ENCODE measurements around the gene TMEM108. TPM values are rescaled to one million over a fixed set of nuclear protein-coding genes. Genes with fewer than 3 reads are reported as not detected.

The TMEM108 gene
- total RNA-seq, 1 experiment from 2014 or later, result not detected

DNA sequence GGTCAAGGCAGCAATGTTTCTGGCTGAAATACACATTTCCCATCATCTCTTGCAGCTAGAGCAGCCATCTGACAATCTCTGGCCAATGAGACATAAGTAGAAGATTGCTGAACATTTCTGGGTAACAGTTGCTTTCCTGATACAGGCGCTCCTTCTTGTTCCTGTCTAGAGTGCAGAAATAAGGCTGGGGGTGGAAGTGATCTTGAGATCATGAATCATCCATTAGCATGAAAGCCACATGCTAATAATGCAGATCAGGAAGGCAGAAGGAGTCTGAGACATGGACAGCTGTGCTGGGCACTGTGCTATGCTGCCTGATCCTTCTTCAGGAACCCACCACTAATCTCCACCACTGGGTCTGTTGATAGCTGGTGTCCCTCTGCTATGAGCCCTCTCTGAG, 14.8 kb upstream of the TMEM108 start:
- POLR2A ChIA-PET, result no interaction called here
- ATAC-seq, result no peak
- BruUV-seq (replicated peaks), result no TSS peak

DNA sequence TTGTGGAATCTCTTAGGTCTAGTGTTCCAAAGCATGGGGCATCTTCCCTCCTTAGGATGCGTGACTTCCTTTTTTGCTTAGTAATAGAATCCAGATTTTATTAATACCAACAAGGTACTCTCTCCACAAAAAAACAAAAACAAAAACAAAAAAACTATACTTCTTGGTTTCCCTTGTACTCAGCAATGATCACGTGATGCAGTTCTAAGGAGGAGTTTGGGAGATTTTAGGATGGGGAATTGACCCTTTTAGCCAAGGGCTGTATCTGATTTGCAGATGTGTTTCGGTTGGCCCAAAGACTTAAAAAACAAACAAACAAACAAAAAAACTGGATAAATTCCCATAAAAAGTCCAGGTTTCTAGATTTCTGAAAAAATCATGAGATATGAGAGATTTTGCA, 12.6 kb upstream of the TMEM108 start:
- no TSS peak for BruUV-seq (replicated peaks)
- Histone ChIP-seq H3K9me3 (ENCODE audit: control insufficient read depth in 1 of 2, insufficient read depth in 1 of 2, low read depth in 1 of 2, low read length in 2 of 2) (no peaks in the 10 kb centered on the region), H2AFZ (ENCODE audit: low read depth, low read length, poor library complexity, severe bottlenecking) (no peak overlapping the region), H3K4me1 (ENCODE audit: control insufficient read depth in 1 of 2, insufficient read depth in 2 of 2, low read length in 2 of 2) (no peaks in the 10 kb centered on the region), H3K79me2 (ENCODE audit: insufficient read depth, low read length) (no peaks in the 10 kb centered on the region), H3K27me3 (ENCODE audit: insufficient read depth, low read length) (peaks cover 17% of the 10 kb centered on the region), H4K20me1 (ENCODE audit: insufficient read depth) (no peaks in the 10 kb centered on the region), H3K4me3 (replicated peaks in 1 of 2; ENCODE audit: low read depth in 1 of 2, low read length in 2 of 2) (no peak overlapping the region), H3K9ac (ENCODE audit: low read length) (no peak overlapping the region), H3K4me2 (ENCODE audit: low read length) (no peak overlapping the region), H3K36me3 (ENCODE audit: control insufficient read depth in 1 of 2, insufficient read depth in 2 of 2, low read length in 2 of 2) (no peaks in the 10 kb centered on the region), H3K27ac (ENCODE audit: low read depth, low read length) (no peak overlapping the region), H3K9me2 (ENCODE audit: insufficient read depth) (no peaks in the 10 kb centered on the region)
- intact Hi-C loops (cut with micrococcal nuclease), result no loop called here
- ChIA-PET POLR2A (no interaction called here), RAD21 (ENCODE audit: low non-redundant PET in 1 of 2, low total read pairs in 2 of 2, uncharacterized antibody in 2 of 2, unreplicated experiment in 2 of 2) (no interaction called here), CTCF (no interaction called here)
- DNase-seq (ENCODE audit: low read depth, low spot score) (no peak), ATAC-seq (no peak)
- TF ChIP-seq POLR2A (IDR thresholded peaks at IDR 0.05; ENCODE audit: borderline replicate concordance, extremely low read depth, insufficient read depth, insufficient read length), result no peak
- no peak for TF ChIP-seq EZH2phosphoT487 (IDR thresholded peaks at IDR 0.05; ENCODE audit: borderline replicate concordance)
- no peak for TF ChIP-seq EGR1 (IDR thresholded peaks at IDR 0.05; ENCODE audit: low read depth)
- no peak for TF ChIP-seq CEBPB (IDR thresholded peaks at IDR 0.05; ENCODE audit: low read depth)
- no peak for TF ChIP-seq ZNF274 (IDR thresholded peaks at IDR 0.05; ENCODE audit: low read depth, low read length)
- TF ChIP-seq CBX3 (IDR thresholded peaks at IDR 0.05; ENCODE audit: low read depth), result no peak
- TF ChIP-seq, protein P1, sequence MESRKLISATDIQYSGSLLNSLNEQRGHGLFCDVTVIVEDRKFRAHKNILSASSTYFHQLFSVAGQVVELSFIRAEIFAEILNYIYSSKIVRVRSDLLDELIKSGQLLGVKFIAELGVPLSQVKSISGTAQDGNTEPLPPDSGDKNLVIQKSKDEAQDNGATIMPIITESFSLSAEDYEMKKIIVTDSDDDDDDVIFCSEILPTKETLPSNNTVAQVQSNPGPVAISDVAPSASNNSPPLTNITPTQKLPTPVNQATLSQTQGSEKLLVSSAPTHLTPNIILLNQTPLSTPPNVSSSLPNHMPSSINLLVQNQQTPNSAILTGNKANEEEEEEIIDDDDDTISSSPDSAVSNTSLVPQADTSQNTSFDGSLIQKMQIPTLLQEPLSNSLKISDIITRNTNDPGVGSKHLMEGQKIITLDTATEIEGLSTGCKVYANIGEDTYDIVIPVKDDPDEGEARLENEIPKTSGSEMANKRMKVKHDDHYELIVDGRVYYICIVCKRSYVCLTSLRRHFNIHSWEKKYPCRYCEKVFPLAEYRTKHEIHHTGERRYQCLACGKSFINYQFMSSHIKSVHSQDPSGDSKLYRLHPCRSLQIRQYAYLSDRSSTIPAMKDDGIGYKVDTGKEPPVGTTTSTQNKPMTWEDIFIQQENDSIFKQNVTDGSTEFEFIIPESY (IDR thresholded peaks at IDR 0.05; ENCODE audit: extremely low read depth, insufficient replicate concordance, low read length), result no peak
- TF ChIP-seq, protein P2, sequence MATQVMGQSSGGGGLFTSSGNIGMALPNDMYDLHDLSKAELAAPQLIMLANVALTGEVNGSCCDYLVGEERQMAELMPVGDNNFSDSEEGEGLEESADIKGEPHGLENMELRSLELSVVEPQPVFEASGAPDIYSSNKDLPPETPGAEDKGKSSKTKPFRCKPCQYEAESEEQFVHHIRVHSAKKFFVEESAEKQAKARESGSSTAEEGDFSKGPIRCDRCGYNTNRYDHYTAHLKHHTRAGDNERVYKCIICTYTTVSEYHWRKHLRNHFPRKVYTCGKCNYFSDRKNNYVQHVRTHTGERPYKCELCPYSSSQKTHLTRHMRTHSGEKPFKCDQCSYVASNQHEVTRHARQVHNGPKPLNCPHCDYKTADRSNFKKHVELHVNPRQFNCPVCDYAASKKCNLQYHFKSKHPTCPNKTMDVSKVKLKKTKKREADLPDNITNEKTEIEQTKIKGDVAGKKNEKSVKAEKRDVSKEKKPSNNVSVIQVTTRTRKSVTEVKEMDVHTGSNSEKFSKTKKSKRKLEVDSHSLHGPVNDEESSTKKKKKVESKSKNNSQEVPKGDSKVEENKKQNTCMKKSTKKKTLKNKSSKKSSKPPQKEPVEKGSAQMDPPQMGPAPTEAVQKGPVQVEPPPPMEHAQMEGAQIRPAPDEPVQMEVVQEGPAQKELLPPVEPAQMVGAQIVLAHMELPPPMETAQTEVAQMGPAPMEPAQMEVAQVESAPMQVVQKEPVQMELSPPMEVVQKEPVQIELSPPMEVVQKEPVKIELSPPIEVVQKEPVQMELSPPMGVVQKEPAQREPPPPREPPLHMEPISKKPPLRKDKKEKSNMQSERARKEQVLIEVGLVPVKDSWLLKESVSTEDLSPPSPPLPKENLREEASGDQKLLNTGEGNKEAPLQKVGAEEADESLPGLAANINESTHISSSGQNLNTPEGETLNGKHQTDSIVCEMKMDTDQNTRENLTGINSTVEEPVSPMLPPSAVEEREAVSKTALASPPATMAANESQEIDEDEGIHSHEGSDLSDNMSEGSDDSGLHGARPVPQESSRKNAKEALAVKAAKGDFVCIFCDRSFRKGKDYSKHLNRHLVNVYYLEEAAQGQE (IDR thresholded peaks at IDR 0.05; ENCODE audit: low read depth), result no peak
- TF ChIP-seq TCF7L2 (IDR thresholded peaks at IDR 0.05; ENCODE audit: borderline replicate concordance, extremely low read depth, insufficient read depth, insufficient read length), result no peak
- TF ChIP-seq SP1 (IDR thresholded peaks at IDR 0.05; ENCODE audit: low read depth), result no peak
- no peak for TF ChIP-seq RAD21 (IDR thresholded peaks at IDR 0.05; ENCODE audit: low read depth)
- no peak for TF ChIP-seq SRF (IDR thresholded peaks at IDR 0.05; ENCODE audit: low read depth)
- no peak for TF ChIP-seq SIN3A (IDR thresholded peaks at IDR 0.05; ENCODE audit: low read depth)
- no peak for TF ChIP-seq ELF1 (IDR thresholded peaks at IDR 0.05; ENCODE audit: borderline replicate concordance, low read depth)
- TF ChIP-seq, protein P3, sequence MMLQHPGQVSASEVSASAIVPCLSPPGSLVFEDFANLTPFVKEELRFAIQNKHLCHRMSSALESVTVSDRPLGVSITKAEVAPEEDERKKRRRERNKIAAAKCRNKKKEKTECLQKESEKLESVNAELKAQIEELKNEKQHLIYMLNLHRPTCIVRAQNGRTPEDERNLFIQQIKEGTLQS (IDR thresholded peaks at IDR 0.05), result no peak

More for the DNA sequence above, 14.8 kb upstream of the TMEM108 start:
- no peak overlapping the region for H2AFZ ChIP-seq (ENCODE audit: low read depth, low read length, poor library complexity, severe bottlenecking)
- H3K4me1 ChIP-seq (ENCODE audit: control insufficient read depth in 1 of 2, insufficient read depth in 2 of 2, low read length in 2 of 2), result no peaks in the 10 kb centered on the region
- no peaks in the 10 kb centered on the region for H3K9me2 ChIP-seq (ENCODE audit: insufficient read depth)
- no peak for DNase-seq (ENCODE audit: low read depth, low spot score)
- peaks cover 13% of the 10 kb centered on the region for H3K27me3 ChIP-seq (ENCODE audit: insufficient read depth, low read length)
- H4K20me1 ChIP-seq (ENCODE audit: insufficient read depth), result no peaks in the 10 kb centered on the region
- ChIA-PET CTCF (no interaction called here), RAD21 (ENCODE audit: low non-redundant PET in 1 of 2, low total read pairs in 2 of 2, uncharacterized antibody in 2 of 2, unreplicated experiment in 2 of 2) (no interaction called here)
- no peaks in the 10 kb centered on the region for H3K9me3 ChIP-seq (ENCODE audit: control insufficient read depth in 1 of 2, insufficient read depth in 1 of 2, low read depth in 1 of 2, low read length in 2 of 2)
- H3K36me3 ChIP-seq (ENCODE audit: control insufficient read depth in 1 of 2, insufficient read depth in 2 of 2, low read length in 2 of 2), result no peaks in the 10 kb centered on the region
- H3K4me2 ChIP-seq (ENCODE audit: low read length), result no peak overlapping the region
- intact Hi-C loops (cut with micrococcal nuclease), result no loop called here
- H3K27ac ChIP-seq (ENCODE audit: low read depth, low read length), result no peak overlapping the region
- no peaks in the 10 kb centered on the region for H3K79me2 ChIP-seq (ENCODE audit: insufficient read depth, low read length)
- no peak overlapping the region for H3K4me3 ChIP-seq (replicated peaks in 1 of 2; ENCODE audit: low read depth in 1 of 2, low read length in 2 of 2)
- TF ChIP-seq, protein P3 (IDR thresholded peaks at IDR 0.05), result no peak
- TF ChIP-seq TCF7L2 (IDR thresholded peaks at IDR 0.05; ENCODE audit: borderline replicate concordance, extremely low read depth, insufficient read depth, insufficient read length), result no peak
- TF ChIP-seq JUND (IDR thresholded peaks at IDR 0.05), result no peak
- TF ChIP-seq SRF (IDR thresholded peaks at IDR 0.05; ENCODE audit: low read depth), result no peak
- TF ChIP-seq EZH2 (IDR thresholded peaks at IDR 0.05), result no peak
- H3K9ac ChIP-seq (ENCODE audit: low read length), result no peak overlapping the region
